Activated CD8-positive, alpha-beta T cell treated with anti-CD3 and anti-CD28 coated beads for 36 hours (primary cell): ENCODE measurements around the gene GSTA5. TPM values are rescaled to one million over a fixed set of nuclear protein-coding genes. Genes with fewer than 3 reads are reported as not detected.
"Not testable (repeated sequence)": the region's sequence is repeated elsewhere in the genome, so short reads cannot be mapped to it uniquely, and the experiment has no call there.

ENCODE experiments used
- ATAC-seq: fragments of 200-7000 bp; cut with Tn5 transposase; one replicate; pipeline ENCODE4 v1.10.0; 2021; ENCODE audit warnings: mild to moderate bottlenecking, moderate library complexity
- CTCF ChIA-PET: fragments of 350-600 bp; sonication (Branson Sonifier 250); formaldehyde crosslinking; loops from one replicate; lab custom pipeline; 2021; ENCODE audit warnings: antibody characterized with exemption; lab: Charles Lee
- POLR2A ChIA-PET: fragments of 350-600 bp; sonication (Branson Sonifier 250); formaldehyde crosslinking; loops from one replicate; lab custom pipeline; 2021; ENCODE audit warnings: antibody characterized with exemption; lab: Charles Lee
- DNase-seq: peaks from one replicate; pipeline ENCODE4 v3.0.0-alpha.2; 2020
- H3K27ac Mint-ChIP-seq: one replicate; pipeline ENCODE4 v1.8.0; 2021; ENCODE audit warnings: mild to moderate bottlenecking, mixed read lengths
- H3K27me3 Mint-ChIP-seq: one replicate; pipeline ENCODE4 v1.8.0; 2021; ENCODE audit warnings: mixed read lengths
- H3K36me3 Mint-ChIP-seq: one replicate; pipeline ENCODE4 v1.8.0; 2021; ENCODE audit warnings: low read depth, mixed read lengths
- H3K4me1 Mint-ChIP-seq: one replicate; pipeline ENCODE4 v1.8.0; 2021; ENCODE audit warnings: low read depth, mixed read lengths
- H3K4me3 Mint-ChIP-seq: one replicate; pipeline ENCODE4 v1.8.0; 2021; ENCODE audit warnings: mild to moderate bottlenecking, moderate library complexity, mixed read lengths
- H3K9me3 Mint-ChIP-seq: one replicate; pipeline ENCODE4 v1.8.0; 2021; ENCODE audit warnings: mixed read lengths
- intact Hi-C: fragments of 100-400 bp; cut with micrococcal nuclease; formaldehyde crosslinking; loops from one replicate; pipeline ENCODE4 v1.10.0; 2022
- total RNA-seq, 2 experiments: library from RNA; stranded (reverse); gene quantifications; one replicate each; pipeline ENCODE4 v1.2.3, GENCODE V29; 2021
- TF ChIP-seq, protein P1 (sequence below): fragments of 200-600 bp; IDR thresholded peaks from one replicate; pipeline ENCODE4 v1.8.0; 2022; ENCODE audit warnings: antibody characterized with exemption, mild to moderate bottlenecking

GSTA5 gene
- total RNA-seq, 2 experiments from 2014 or later, result not detected

DNA sequence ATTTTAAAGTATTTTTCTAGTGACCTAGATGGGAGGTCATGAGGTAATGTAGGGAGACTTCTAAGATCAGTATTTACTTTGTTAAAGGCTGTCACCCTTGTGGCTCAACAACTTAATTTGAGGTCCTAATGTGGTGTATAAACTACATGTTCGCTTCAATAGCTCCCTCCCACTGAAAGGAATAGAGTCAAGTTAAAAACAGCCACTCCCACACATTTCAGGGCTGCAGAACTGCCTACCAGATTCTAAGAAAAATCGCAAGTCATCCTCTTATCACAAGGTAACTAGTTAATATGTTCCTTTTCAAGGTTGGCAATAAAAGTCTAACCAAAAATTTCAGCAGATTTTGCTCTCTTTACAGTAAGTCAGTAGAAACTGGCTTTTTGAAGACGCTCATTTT, 52.1 kb downstream of the GSTA5 start:
- no peak overlapping the region for H3K4me3 Mint-ChIP-seq
- H3K27me3 Mint-ChIP-seq, result peaks cover 5% of the 10 kb centered on the region
- H3K4me1 Mint-ChIP-seq, result no peaks in the 10 kb centered on the region
- intact Hi-C loops, result no loop called here
- ATAC-seq, result no peak
- TF ChIP-seq, protein P1, sequence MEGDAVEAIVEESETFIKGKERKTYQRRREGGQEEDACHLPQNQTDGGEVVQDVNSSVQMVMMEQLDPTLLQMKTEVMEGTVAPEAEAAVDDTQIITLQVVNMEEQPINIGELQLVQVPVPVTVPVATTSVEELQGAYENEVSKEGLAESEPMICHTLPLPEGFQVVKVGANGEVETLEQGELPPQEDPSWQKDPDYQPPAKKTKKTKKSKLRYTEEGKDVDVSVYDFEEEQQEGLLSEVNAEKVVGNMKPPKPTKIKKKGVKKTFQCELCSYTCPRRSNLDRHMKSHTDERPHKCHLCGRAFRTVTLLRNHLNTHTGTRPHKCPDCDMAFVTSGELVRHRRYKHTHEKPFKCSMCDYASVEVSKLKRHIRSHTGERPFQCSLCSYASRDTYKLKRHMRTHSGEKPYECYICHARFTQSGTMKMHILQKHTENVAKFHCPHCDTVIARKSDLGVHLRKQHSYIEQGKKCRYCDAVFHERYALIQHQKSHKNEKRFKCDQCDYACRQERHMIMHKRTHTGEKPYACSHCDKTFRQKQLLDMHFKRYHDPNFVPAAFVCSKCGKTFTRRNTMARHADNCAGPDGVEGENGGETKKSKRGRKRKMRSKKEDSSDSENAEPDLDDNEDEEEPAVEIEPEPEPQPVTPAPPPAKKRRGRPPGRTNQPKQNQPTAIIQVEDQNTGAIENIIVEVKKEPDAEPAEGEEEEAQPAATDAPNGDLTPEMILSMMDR, result no peak
- DNase-seq, result no peak
- H3K27ac Mint-ChIP-seq, result no peak overlapping the region
- H3K36me3 Mint-ChIP-seq, result no peaks in the 10 kb centered on the region
- ChIA-PET POLR2A (no interaction called here), CTCF (no interaction called here)
- no peaks in the 10 kb centered on the region for H3K9me3 Mint-ChIP-seq

DNA sequence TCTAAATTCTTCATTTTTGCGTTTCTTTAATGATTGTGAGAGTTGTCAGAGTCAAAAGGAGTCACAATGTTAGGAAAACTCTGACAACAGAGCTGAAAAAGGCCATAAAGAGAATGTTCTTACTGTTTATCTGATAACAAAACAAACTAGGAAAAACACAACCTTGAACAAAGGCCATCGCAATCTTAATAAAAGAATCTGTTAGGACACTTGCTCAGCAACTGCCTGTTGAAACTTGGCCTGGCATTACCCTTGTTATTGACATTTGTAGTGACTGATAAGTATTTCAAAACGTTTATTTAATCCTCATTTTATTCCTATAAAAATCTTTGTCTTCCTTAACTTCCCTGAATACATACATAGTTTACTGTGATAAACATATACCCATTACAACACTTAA, 52.7 kb downstream of the GSTA5 start:
- H3K4me3 Mint-ChIP-seq, result no peak overlapping the region
- DNase-seq (no peak), ATAC-seq (no peak)
- POLR2A ChIA-PET, result no interaction called here
- peaks cover 5% of the 10 kb centered on the region for H3K27me3 Mint-ChIP-seq
- TF ChIP-seq, protein P1, result no peak
- H3K4me1 Mint-ChIP-seq, result no peaks in the 10 kb centered on the region
- intact Hi-C loops, result loop anchor here (2.0 kb wide), 1 partner anchor 39 kb away; no protein-coding TSS in a partner anchor
- no peaks in the 10 kb centered on the region for H3K9me3 Mint-ChIP-seq
- H3K36me3 Mint-ChIP-seq, result no peaks in the 10 kb centered on the region
- H3K27ac Mint-ChIP-seq, result no peak overlapping the region
- CTCF ChIA-PET, result no interaction called here

DNA sequence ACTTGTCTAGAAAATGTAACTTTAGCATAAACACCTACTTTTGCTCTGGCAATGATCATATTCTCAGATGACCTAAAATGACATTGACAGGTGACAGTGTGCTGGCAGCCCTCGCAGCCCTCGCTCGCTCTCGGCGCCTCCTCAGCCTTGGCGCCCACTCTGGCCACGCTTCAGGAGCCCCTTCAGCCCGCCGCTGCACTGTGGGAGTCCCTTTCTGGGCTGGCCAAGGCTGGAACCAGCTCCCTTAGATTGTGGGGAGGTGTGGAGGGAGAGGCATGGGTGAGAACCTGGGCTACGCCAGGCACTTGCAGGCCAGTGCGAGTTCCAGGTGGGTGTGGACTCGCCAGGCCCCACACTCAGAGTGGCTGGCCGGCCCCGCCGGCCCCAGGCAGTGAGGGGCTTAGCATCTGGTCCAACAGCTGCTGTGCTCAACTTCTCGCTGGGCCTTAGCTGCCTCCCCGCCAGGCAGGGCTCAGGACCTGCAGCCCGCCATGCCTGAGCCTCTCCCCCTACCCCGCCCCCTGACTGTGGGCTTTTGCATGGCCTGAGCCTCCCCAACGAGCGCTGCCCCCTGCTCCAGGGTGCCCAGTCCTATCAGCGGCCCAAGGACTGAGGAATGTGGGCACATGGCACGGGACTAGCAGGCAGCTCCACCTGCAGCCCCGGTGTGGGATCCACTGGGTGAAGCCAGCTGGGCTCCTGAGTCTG, 54.2 kb downstream of the GSTA5 start:
- H3K27me3 Mint-ChIP-seq, result peaks cover 3% of the 10 kb centered on the region
- intact Hi-C loops, result loop anchor here (2.0 kb wide), 1 partner anchor 40 kb away; no protein-coding TSS in a partner anchor
- H3K4me3 Mint-ChIP-seq, result no peak overlapping the region
- H3K27ac Mint-ChIP-seq, result no peak overlapping the region
- no peaks in the 10 kb centered on the region for H3K9me3 Mint-ChIP-seq
- H3K4me1 Mint-ChIP-seq, result no peaks in the 10 kb centered on the region
- ChIA-PET CTCF (no interaction called here), POLR2A (no interaction called here)
- no peak for ATAC-seq
- no peak for DNase-seq
- H3K36me3 Mint-ChIP-seq, result no peaks in the 10 kb centered on the region
- TF ChIP-seq, protein P1, result no peak

DNA sequence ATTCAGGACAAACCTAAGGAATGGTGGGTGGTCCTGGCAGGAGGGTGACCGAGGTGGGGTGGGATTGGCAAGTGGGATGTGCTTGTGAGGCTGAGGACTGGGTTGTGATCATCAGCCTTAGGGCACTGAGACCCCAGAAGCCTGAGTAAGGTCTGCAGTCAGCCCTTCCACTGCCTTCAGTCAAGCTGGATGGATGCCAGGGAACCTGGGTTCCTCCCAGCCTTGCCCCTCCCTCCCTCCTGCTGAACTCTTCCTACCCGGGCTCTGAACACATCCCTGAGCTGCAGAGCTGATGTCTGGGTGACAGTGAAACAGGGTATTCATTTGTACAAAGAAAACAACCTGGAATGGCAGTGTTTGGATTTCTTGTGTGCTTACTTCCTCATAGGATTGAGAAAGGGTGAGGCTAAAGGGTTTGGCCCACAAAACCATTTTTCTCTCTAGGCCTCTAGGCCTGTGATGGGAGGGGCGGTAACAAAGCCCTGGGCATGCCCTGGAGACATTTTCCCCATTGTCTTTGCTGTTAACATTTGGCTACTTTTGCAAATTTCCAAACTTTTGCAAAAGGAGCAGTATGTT, 57.8 kb downstream of the GSTA5 start:
- CTCF ChIA-PET, result not testable (repeated sequence)

DNA sequence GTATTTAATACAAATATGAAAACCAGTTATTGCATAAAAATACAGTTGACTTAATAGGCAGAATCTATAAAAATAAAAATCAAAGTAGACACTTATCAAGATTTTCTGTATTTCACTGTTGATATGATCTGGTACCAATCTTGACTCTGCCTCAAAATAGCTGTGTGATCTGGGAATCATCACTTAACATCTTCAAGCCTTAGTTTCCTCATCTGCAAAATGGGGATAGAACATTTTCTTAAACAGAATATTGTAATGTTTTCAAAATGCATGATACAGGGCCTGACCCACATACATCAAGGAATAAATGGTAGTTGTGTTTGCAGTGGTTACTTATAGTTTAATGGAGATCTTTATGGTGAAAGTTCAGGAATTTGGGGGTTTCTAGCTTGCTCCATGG, 58.4 kb downstream of the GSTA5 start:
- H3K27ac Mint-ChIP-seq, ATAC-seq, H3K36me3 Mint-ChIP-seq, POLR2A ChIA-PET, DNase-seq, H3K4me1 Mint-ChIP-seq, H3K4me3 Mint-ChIP-seq, intact Hi-C loops, H3K9me3 Mint-ChIP-seq, CTCF ChIA-PET: not testable (repeated sequence)
- peaks cover 20% of the 10 kb centered on the region for H3K27me3 Mint-ChIP-seq

More for the DNA sequence above, 57.8 kb downstream of the GSTA5 start:
- H3K4me1 Mint-ChIP-seq, H3K27ac Mint-ChIP-seq, H3K4me3 Mint-ChIP-seq, H3K9me3 Mint-ChIP-seq, ATAC-seq, H3K36me3 Mint-ChIP-seq, DNase-seq, intact Hi-C loops: not testable (repeated sequence)
- peaks cover 16% of the 10 kb centered on the region for H3K27me3 Mint-ChIP-seq
- POLR2A ChIA-PET, result interaction anchor here (0.6 kb wide), 1 partner anchor 11 kb away, joined by 3 read pairs; no protein-coding TSS in a partner anchor

Other genes starting within 250 kb of the GSTA5 start
- 10 to 100 TPM; 13.4 to 15.1 TPM for gene TMEM14A, start 169.7 kb downstream of the GSTA5 start, total RNA-seq
- not detected for gene GSTA2, start 77.3 kb downstream of the GSTA5 start, total RNA-seq
- gene GSTA1, start 37.0 kb downstream of the GSTA5 start, total RNA-seq, result not detected
- not detected for gene GSTA3, start 68.9 kb upstream of the GSTA5 start, total RNA-seq
- 10 to 100 TPM; 13.1 to 14.1 TPM for gene GSTA4, start 154.5 kb upstream of the GSTA5 start, total RNA-seq
- gene CILK1, start 221.0 kb upstream of the GSTA5 start, total RNA-seq, result 1 to 10 TPM; 6.2 to 6.6 TPM
- gene FBXO9, start 224.6 kb upstream of the GSTA5 start, total RNA-seq, result 10 to 100 TPM; 40.8 to 41.6 TPM